ENCODE data around the gene MYO15B.

DNA sequence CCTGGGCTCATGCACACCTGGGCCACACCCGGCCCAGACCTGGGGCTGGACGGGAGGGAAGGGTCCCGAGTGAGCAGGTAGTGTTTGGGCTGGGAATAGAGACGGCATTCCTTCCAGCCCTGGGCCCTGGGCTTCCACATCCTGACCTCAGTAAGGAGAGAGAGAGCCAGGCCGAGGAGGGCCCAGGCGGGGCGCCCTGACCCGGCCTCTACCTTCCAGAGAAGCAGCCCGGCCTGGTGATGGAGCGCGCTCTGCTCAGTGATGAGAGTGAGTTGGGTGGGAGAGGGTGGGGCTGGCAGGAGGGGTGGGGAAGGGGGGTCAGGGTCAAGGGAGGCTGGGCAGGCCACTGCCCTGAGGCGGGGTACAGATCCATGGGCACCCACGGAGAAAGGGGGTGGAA is 13.6 kb upstream of the MYO15B start:
- TF ChIP-seq JUNB (CRISPR knock-in tag; IDR thresholded peaks at IDR 0.05; ENCODE audit: borderline replicate concordance): no peak
- no peak for TF ChIP-seq FOXJ3 (CRISPR knock-in tag; IDR thresholded peaks at IDR 0.05; ENCODE audit: borderline replicate concordance)
- no peak for TF ChIP-seq SOX6 (IDR thresholded peaks at IDR 0.05)
- TF ChIP-seq SOX6 (CRISPR knock-in tag; IDR thresholded peaks at IDR 0.05): no peak

Data from HepG2 (cell line).